Esophagus squamous epithelium (tissue), 4 donors: ENCODE results near the gene SH2D2A.

ENCODE experiments used
- CTCF ChIP-seq, 6 experiments: fragments of 450-650 bp in 4 of 6; fragments of 200-600 bp in 2 of 6; sonication (generic) in 2 of 6; IDR thresholded peaks; one replicate each; pipeline ENCODE4 v1.5.1; 2016 to 2019; ENCODE audit warnings: antibody characterized with exemption in 6 of 6, mild to moderate bottlenecking in 4 of 6, moderate library complexity in 4 of 6
- POLR2A ChIP-seq, 4 donors: fragments of 450-650 bp; IDR thresholded peaks; one replicate each; pipeline ENCODE4 v1.6.1; 2017; ENCODE audit warnings: antibody characterized with exemption in 4 of 4, mild to moderate bottlenecking in 4 of 4, moderate library complexity in 3 of 4

- no peak for TF ChIP-seq CTCF (IDR thresholded peaks at IDR 0.05)
- no peak for TF ChIP-seq POLR2A (IDR thresholded peaks at IDR 0.05)
Measured at GRCh38 chr1:156857532-156857931, 40.9 kb upstream of the SH2D2A start.
